Neuronal stem cell (in vitro differentiated cells): ENCODE data around the gene LPIN1. TPM values are rescaled to one million over a fixed set of nuclear protein-coding genes. Genes with fewer than 3 reads are reported as not detected.

Experiments used
- DNase-seq: peaks from one replicate; pipeline ENCODE4 v3.0.0-alpha.2; 2013; ENCODE audit warnings: low spot score
- H2AFZ ChIP-seq: one replicate; pipeline ENCODE4 v1.6.1; 2013; ENCODE audit warnings: mild to moderate bottlenecking, low read length, inconsistent platforms
- H2AK5ac ChIP-seq: 2 replicates; pipeline ENCODE4 v1.6.1; 2013; ENCODE audit warnings: low read depth, mild to moderate bottlenecking, inconsistent platforms, low read length, moderate library complexity, mixed read lengths
- H2BK120ac ChIP-seq: 2 replicates; pipeline ENCODE4 v1.6.1; 2013; ENCODE audit warnings: low read depth, mild to moderate bottlenecking, inconsistent platforms, low read length, moderate library complexity, mixed read lengths
- H2BK12ac ChIP-seq: one replicate; pipeline ENCODE4 v1.6.1; 2013; ENCODE audit warnings: low read length, inconsistent platforms
- H2BK15ac ChIP-seq: 2 replicates; pipeline ENCODE4 v1.6.1; 2013; ENCODE audit warnings: mild to moderate bottlenecking, low read length, inconsistent platforms, mixed read lengths
- H2BK5ac ChIP-seq: one replicate; pipeline ENCODE4 v1.6.1; 2013; ENCODE audit warnings: inconsistent platforms, mild to moderate bottlenecking, low read length, moderate library complexity
- H3K14ac ChIP-seq: one replicate; pipeline ENCODE4 v1.6.1; 2013; ENCODE audit warnings: low read length, inconsistent platforms
- H3K18ac ChIP-seq: 2 replicates; pipeline ENCODE4 v1.6.1; 2013; ENCODE audit warnings: low read length, inconsistent platforms
- H3K23ac ChIP-seq: 2 replicates; pipeline ENCODE4 v1.6.1; 2013; ENCODE audit warnings: low read depth, mild to moderate bottlenecking, mixed read lengths, low read length, inconsistent platforms; ENCODE audit not compliant: poor library complexity
- H3K27ac ChIP-seq: replicated peaks from 3 replicates; pipeline ENCODE4 v1.5.1; 2013; ENCODE audit warnings: low read length, inconsistent platforms
- H3K27me3 ChIP-seq, 3 experiments: 2 replicates each; pipeline ENCODE4 v1.6.1; 2013; ENCODE audit warnings: low read length in 3 of 3, mild to moderate bottlenecking in 2 of 3, inconsistent platforms in 1 of 3, low read depth in 1 of 3, mixed read lengths in 1 of 3, moderate library complexity in 1 of 3; ENCODE audit not compliant: control insufficient read depth in 3 of 3, insufficient read depth in 3 of 3
- H3K36me3 ChIP-seq, 2 donors: replicated peaks in 1 of 2; 2 replicates each; pipeline ENCODE4 v1.6.1; 2013; ENCODE audit warnings: low read length in 2 of 2; ENCODE audit not compliant: control insufficient read depth in 2 of 2, insufficient read depth in 2 of 2
- H3K4ac ChIP-seq: 2 replicates; pipeline ENCODE4 v1.6.1; 2013; ENCODE audit warnings: inconsistent platforms, mild to moderate bottlenecking, low read length, moderate library complexity
- H3K4me1 ChIP-seq, 2 donors: 1 replicate in 1 of 2; 2 replicates in 1 of 2; pipeline ENCODE4 v1.6.1; 2013; ENCODE audit warnings: low read length in 2 of 2, low read depth in 1 of 2; ENCODE audit not compliant: control insufficient read depth in 2 of 2, insufficient read depth in 1 of 2
- H3K4me2 ChIP-seq: one replicate; pipeline ENCODE4 v1.6.1; 2013; ENCODE audit warnings: mild to moderate bottlenecking, low read length, inconsistent platforms; ENCODE audit not compliant: insufficient read depth, poor library complexity, severe bottlenecking
- H3K4me3 ChIP-seq, 2 donors: 2 replicates each; pipeline ENCODE4 v1.5.1; 2013; ENCODE audit warnings: low read length in 2 of 2, mild to moderate bottlenecking in 2 of 2, inconsistent platforms in 1 of 2, moderate library complexity in 1 of 2
- H3K79me1 ChIP-seq: one replicate; pipeline ENCODE4 v1.6.1; 2013; ENCODE audit warnings: low read depth, mild to moderate bottlenecking, inconsistent platforms, low read length, moderate library complexity
- H3K9ac ChIP-seq: one replicate; pipeline ENCODE4 v1.6.1; 2013; ENCODE audit warnings: mild to moderate bottlenecking, low read depth, low read length, inconsistent platforms; ENCODE audit not compliant: poor library complexity
- H3K9me3 ChIP-seq, 2 donors: replicated peaks in 1 of 2; 2 replicates each; pipeline versions ENCODE3 to v1.6.1; 2013; ENCODE audit warnings: low read length in 2 of 2, mild to moderate bottlenecking in 2 of 2, inconsistent platforms in 1 of 2, low read depth in 1 of 2, mixed read lengths in 1 of 2, moderate library complexity in 1 of 2; ENCODE audit not compliant: control insufficient read depth in 2 of 2, insufficient read depth in 1 of 2
- H4K8ac ChIP-seq: one replicate; pipeline ENCODE4 v1.6.1; 2013; ENCODE audit warnings: low read depth, mild to moderate bottlenecking, inconsistent platforms, low read length, moderate library complexity
- H4K91ac ChIP-seq: one replicate; pipeline ENCODE4 v1.6.1; 2013; ENCODE audit warnings: low read length, low read depth, mild to moderate bottlenecking, inconsistent platforms; ENCODE audit not compliant: poor library complexity
- WGBS, 2 donors: extraction: QIAGEN DNeasy Blood & Tissue Kit; methylation state at CpG; one replicate each; pipeline ENCODE4 v1.1.7; 2013; ENCODE audit warnings: missing lambda C conversion rate in 2 of 2, mixed read lengths in 1 of 2; ENCODE audit not compliant: insufficient read length in 2 of 2, insufficient replicate concordance in 1 of 2; ENCODE audit errors: extremely low coverage in 2 of 2; 5-methylcytosine and 5-hydroxymethylcytosine counted together
- polyA plus RNA-seq, 2 experiments: library from polyadenylated mRNA; stranded (reverse); fragments of 200-250 nt; gene quantifications; one replicate each; pipeline ENCODE4 v1.2.3, GENCODE V29; 2013

Gene LPIN1
- polyA plus RNA-seq (2013, experiment 1 of 2) = 19.1 TPM
- 20.2 TPM for polyA plus RNA-seq (2013, experiment 2 of 2)

GRCh38 chr2:11746376-11746806 lies at the start of gene LPIN1:
Gene LPIN1 (plus strand): TSS chr2:11746632. CDS start chr2:11765542, 18,910 bp downstream.
- no peaks in the 10 kb centered on the region for H3K9me3 ChIP-seq
- peak within 1 kb of the TSS; percentile 56 for H3K27ac ChIP-seq
- peak within 1 kb of the TSS; percentile 87 for H3K9ac ChIP-seq
- H2AFZ ChIP-seq = peak within 1 kb of the TSS; percentile 81
- peaks cover 35 to 51% of the 10 kb centered on the region in 2 donors for H3K4me1 ChIP-seq
- peak within 1 kb of the TSS; percentile 47 for H2BK5ac ChIP-seq
- no CpG with 5 or more reads among the region's 49 CpGs for WGBS, 2 donors
- peak within 1 kb of the TSS; percentile 95 for H3K18ac ChIP-seq
- no peak within 1 kb of the TSS for H4K8ac ChIP-seq
- H3K4ac ChIP-seq = peak within 1 kb of the TSS; percentile 29
- peak within 1 kb of the TSS; percentile 47 for H2BK12ac ChIP-seq
- no peaks in the 10 kb centered on the region for H3K36me3 ChIP-seq
- peak within 1 kb of the TSS; percentile 37 for H3K23ac ChIP-seq
- H2BK15ac ChIP-seq = peak within 1 kb of the TSS; percentile 59
- peak within 1 kb of the TSS; percentile 93 for H2BK120ac ChIP-seq
- no peak within 1 kb of the TSS for H3K14ac ChIP-seq
- H3K4me2 ChIP-seq = peak within 1 kb of the TSS; percentile 84
- H4K91ac ChIP-seq = no peak within 1 kb of the TSS
- H3K27me3 ChIP-seq = no peaks in the 10 kb centered on the region
- peak within 1 kb of the TSS; percentile 77 to 92 for H3K4me3 ChIP-seq
- H2AK5ac ChIP-seq = peak within 1 kb of the TSS; percentile 58
- H3K79me1 ChIP-seq = peaks cover 13% of the 10 kb centered on the region
- peak; percentile 81 for DNase-seq

GRCh38 chr2:11696736-11697102 lies 49.7 kb upstream of the LPIN1 start:
- Histone ChIP-seq H3K4ac (no peak overlapping the region), H3K23ac (no peak overlapping the region), H4K8ac (no peak overlapping the region), H3K27ac (no peak overlapping the region), H3K14ac (no peak overlapping the region), H2AK5ac (no peak overlapping the region), H2BK15ac (peak overlapping the region; percentile 2), H3K9ac (no peak overlapping the region), H3K9me3 (no peaks in the 10 kb centered on the region), H3K4me2 (no peak overlapping the region), H2BK5ac (no peak overlapping the region), H3K36me3 (no peaks in the 10 kb centered on the region), H3K4me1 (peaks cover 7 to 18% of the 10 kb centered on the region in 2 donors), H4K91ac (no peak overlapping the region), H3K18ac (peak overlapping the region; percentile 31), H2AFZ (peak overlapping the region; percentile 91), H3K4me3 (no peak overlapping the region), H3K79me1 (no peaks in the 10 kb centered on the region), H3K27me3 (no peaks in the 10 kb centered on the region), H2BK12ac (no peak overlapping the region), H2BK120ac (peak overlapping the region; percentile 27)
- no CpG with 5 or more reads among the region's 9 CpGs for WGBS, 2 donors
- no peak for DNase-seq

GRCh38 chr2:11697103-11697871 lies 49.1 kb upstream of the LPIN1 start:
- Histone ChIP-seq H3K23ac (no peak overlapping the region), H3K27ac (no peak overlapping the region)
- no peak for DNase-seq

More at GRCh38 chr2:11697103-11697871, 49.1 kb upstream of the LPIN1 start:
- Histone ChIP-seq H2AFZ (peak overlapping the region; percentile 91), H3K27me3 (no peaks in the 10 kb centered on the region), H3K9me3 (no peaks in the 10 kb centered on the region), H3K79me1 (no peaks in the 10 kb centered on the region), H2BK120ac (peak overlapping the region; percentile 27), H4K91ac (no peak overlapping the region), H3K4ac (no peak overlapping the region), H3K14ac (no peak overlapping the region), H3K18ac (peak overlapping the region; percentile 75), H2BK12ac (no peak overlapping the region), H3K9ac (no peak overlapping the region), H3K4me3 (no peak overlapping the region), H2AK5ac (no peak overlapping the region), H4K8ac (no peak overlapping the region), H3K36me3 (no peaks in the 10 kb centered on the region), H3K4me2 (no peak overlapping the region), H2BK15ac (no peak overlapping the region), H2BK5ac (peak overlapping the region; percentile 76), H3K4me1 (peaks cover 7 to 18% of the 10 kb centered on the region in 2 donors)
- no CpG with 5 or more reads among the region's 16 CpGs for WGBS, 2 donors
